HepG2 (cell line): Measurements from ENCODE around the gene DRAM1. TPM values are rescaled to one million over a fixed set of nuclear protein-coding genes. Genes with fewer than 3 reads are reported as not detected.

Experiments used
- ATAC-seq: fragments of 200-7000 bp; cut with Tn5 transposase; 3 replicates; pipeline ENCODE4 v1.9.1; 2020; ENCODE audit warnings: mild to moderate bottlenecking, moderate library complexity
- BruUV-seq: library from RNA; stranded (reverse); fragments of 400-500 nt; replicated peaks from 2 replicates; lab custom pipeline; 2021; lab: Mats Ljungman, UMichigan
- CTCF ChIA-PET: fragments of 300-600 bp; formaldehyde crosslinking; extraction: SDS; loops from one replicate; lab custom pipeline; 2021; ENCODE audit warnings: low total read pairs, inconsistent platforms, low intra/inter-chr PET ratio; lab: Yijun Ruan, JAX
- POLR2A ChIA-PET: fragments of 350-600 bp; sonication (Branson Sonifier 250); formaldehyde crosslinking; loops from one replicate; lab custom pipeline; 2020; ENCODE audit warnings: antibody characterized with exemption, inconsistent platforms; lab: Yijun Ruan, JAX
- DNase-seq: peaks from one replicate; pipeline ENCODE4 v3.0.0-alpha.2; 2015; ENCODE audit warnings: low spot score
- FAIRE-seq: peaks from 3 replicates; lab custom pipeline; 2011; peaks lifted over from hg19 to GRCh38; lab: Jason Lieb, UNC
- H2AFZ ChIP-seq: one replicate; pipeline ENCODE4 v1.6.1; 2011; ENCODE audit warnings: low read length, inconsistent platforms
- H3K27ac ChIP-seq: fragments of 300-600 bp; 3 replicates; pipeline ENCODE4 v1.8.0; 2011; ENCODE audit warnings: mixed run types, mild to moderate bottlenecking, mixed read lengths, low read length, inconsistent platforms; ENCODE audit not compliant: insufficient read depth; ENCODE audit errors: extremely low read length
- H3K27me3 ChIP-seq, 2 experiments: fragments of 200-600 bp in 1 of 2; 2 replicates in 1 of 2; 3 replicates in 1 of 2; pipeline versions ENCODE4 v1.6.0 to v1.8.0; 2011; ENCODE audit warnings: low read length in 2 of 2, mild to moderate bottlenecking in 2 of 2, moderate library complexity in 2 of 2, inconsistent platforms in 1 of 2; ENCODE audit not compliant: insufficient read depth in 2 of 2, control insufficient read depth in 1 of 2
- H3K36me3 ChIP-seq, 2 experiments: fragments of 200-600 bp in 1 of 2; replicated peaks in 1 of 2; 2 replicates in 1 of 2; 3 replicates in 1 of 2; pipeline versions ENCODE4 v1.5.1 to v1.8.0; 2011; ENCODE audit warnings: low read length in 2 of 2, inconsistent platforms in 1 of 2; ENCODE audit not compliant: insufficient read depth in 2 of 2, control insufficient read depth in 1 of 2
- H3K4me1 ChIP-seq: 2 replicates; pipeline ENCODE4 v1.5.1; 2012; ENCODE audit warnings: low read length, inconsistent platforms; ENCODE audit not compliant: insufficient read depth
- H3K4me2 ChIP-seq: 2 replicates; pipeline ENCODE4 v1.6.0; 2011; ENCODE audit warnings: low read depth, low read length, inconsistent platforms
- H3K4me3 ChIP-seq, 3 experiments: fragments of 200-600 bp in 1 of 3; sonication (generic), shearing (Covaris generic) in 1 of 3; replicated peaks in 1 of 3; 2 replicates each; pipeline ENCODE4 v1.5.1; 2011 to 2016; ENCODE audit warnings: low read length in 3 of 3, inconsistent platforms in 2 of 3, low read depth in 2 of 3, mild to moderate bottlenecking in 2 of 3, control low read depth in 1 of 3, mixed read lengths in 1 of 3; ENCODE audit not compliant: insufficient read depth in 1 of 3
- H3K79me2 ChIP-seq: one replicate; pipeline ENCODE4 v1.6.1; 2011; ENCODE audit warnings: low read length, inconsistent platforms; ENCODE audit not compliant: insufficient read depth
- H3K9ac ChIP-seq: 2 replicates; pipeline ENCODE4 v1.6.0; 2011; ENCODE audit warnings: mild to moderate bottlenecking, low read depth, low read length, inconsistent platforms; ENCODE audit not compliant: insufficient read depth
- H3K9me3 ChIP-seq: 2 replicates; pipeline ENCODE4 v1.5.1; 2012; ENCODE audit warnings: mild to moderate bottlenecking, low read length
- H4K20me1 ChIP-seq: 2 replicates; pipeline ENCODE4 v1.6.0; 2011; ENCODE audit warnings: inconsistent platforms, mild to moderate bottlenecking, low read length, moderate library complexity; ENCODE audit not compliant: insufficient read depth
- CBX2 ChIP-seq, 2 experiments: fragments of 200-600 bp in 1 of 2; sonication (generic); formaldehyde crosslinking in 1 of 2; IDR thresholded peaks; 2 replicates each; pipeline versions ENCODE4 v1.7.0 to v1.8.1; 2018 to 2022; ENCODE audit warnings: low read depth in 2 of 2, low read length in 1 of 2, mild to moderate bottlenecking in 1 of 2, missing genetic modification reagents in 1 of 2
- ELF3 ChIP-seq: IDR thresholded peaks from 2 replicates; pipeline ENCODE4 v1.6.1; 2016; ENCODE audit warnings: missing genetic modification reagents, missing compliant biosample characterization
- GTF2F1 ChIP-seq: fragments of 150-350 bp; IDR thresholded peaks from 2 replicates; pipeline ENCODE4 v1.6.1; 2014; ENCODE audit warnings: low read length
- MYC ChIP-seq: sonication (generic); formaldehyde crosslinking; IDR thresholded peaks from 2 replicates; pipeline ENCODE4 v1.9.0; 2021; ENCODE audit warnings: missing genetic modification reagents, borderline replicate concordance
- NBN ChIP-seq: fragments of 450-650 bp; conservative IDR thresholded peaks from 2 replicates; pipeline ENCODE4 v1.6.1; 2017
- NR3C1 ChIP-seq: sonication (generic); formaldehyde crosslinking; IDR thresholded peaks from 2 replicates; pipeline ENCODE4 v1.4.0; 2020; ENCODE audit warnings: missing genetic modification reagents
- RFXANK ChIP-seq: IDR thresholded peaks from 2 replicates; pipeline ENCODE4 v1.6.1; 2016
- SIX1 ChIP-seq: sonication (generic); formaldehyde crosslinking; IDR thresholded peaks from 2 replicates; pipeline ENCODE4 v1.4.0; 2020; ENCODE audit warnings: missing genetic modification reagents, borderline replicate concordance
- SMYD3 ChIP-seq: sonication (generic); formaldehyde crosslinking; IDR thresholded peaks from 2 replicates; pipeline ENCODE4 v1.8.1; 2023; ENCODE audit warnings: mild to moderate bottlenecking, missing genetic modification reagents
- TBL1XR1 ChIP-seq: fragments of 150-350 bp; IDR thresholded peaks from 2 replicates; pipeline ENCODE4 v1.6.1; 2014; ENCODE audit warnings: borderline replicate concordance, low read length; ENCODE audit not compliant: partially characterized antibody
- ZC3H13 ChIP-seq: sonication (generic); formaldehyde crosslinking; IDR thresholded peaks from 2 replicates; pipeline ENCODE4 v1.8.1; 2023; ENCODE audit warnings: mild to moderate bottlenecking, missing genetic modification reagents, moderate library complexity
- ZNF124 ChIP-seq: sonication (generic); formaldehyde crosslinking; IDR thresholded peaks from 2 replicates; pipeline ENCODE4 v1.4.0; 2020; ENCODE audit warnings: missing genetic modification reagents
- ZNF326 ChIP-seq: sonication (generic); formaldehyde crosslinking; IDR thresholded peaks from 2 replicates; pipeline ENCODE4 v1.4.0; 2020; ENCODE audit warnings: missing genetic modification reagents, borderline replicate concordance
- ZNF446 ChIP-seq: sonication (generic); formaldehyde crosslinking; IDR thresholded peaks from 2 replicates; pipeline ENCODE4 v1.5.0; 2020; ENCODE audit warnings: mild to moderate bottlenecking, missing genetic modification reagents
- ZNF563 ChIP-seq: sonication (generic); formaldehyde crosslinking; IDR thresholded peaks from 2 replicates; pipeline ENCODE4 v1.8.0; 2022; ENCODE audit warnings: mild to moderate bottlenecking, moderate library complexity, missing genetic modification reagents
- ZNF891 ChIP-seq: sonication (generic); formaldehyde crosslinking; IDR thresholded peaks from 2 replicates; pipeline ENCODE4 v1.5.0; 2020; ENCODE audit warnings: mild to moderate bottlenecking, missing genetic modification reagents
- ZSCAN9 ChIP-seq: IDR thresholded peaks from 2 replicates; pipeline ENCODE4 v1.6.1; 2016; ENCODE audit warnings: borderline replicate concordance
- whole genome bisulfite sequencing: methylation state at CpG from one replicate; pipeline ENCODE4 v1.1.6; 2017; ENCODE audit warnings: low lambda C conversion rate; 5-methylcytosine and 5-hydroxymethylcytosine counted together
- in situ Hi-C: cut with HindIII; loops from 2 replicates; pipeline ENCODE4 v1.10.0; 2017; ENCODE audit warnings: low pct_unique_long_range_greater_than_20kb; ENCODE audit not compliant: extremely low pct_ligation_motif_present
- intact Hi-C: fragments of 100-400 bp; cut with micrococcal nuclease; formaldehyde crosslinking; loops from one replicate; pipeline ENCODE4 v1.10.0; 2022; ENCODE audit not compliant: unreplicated experiment
- polyA plus RNA-seq, 8 experiments: library from polyadenylated mRNA; depleted of rRNA in 3 of 8; stranded (reverse) in 7 of 8; unstranded in 1 of 8; fragments of >200 nt; fragmentation: Illumina TruSeq in 4 of 8; extraction: Trizol in 4 of 8; gene quantifications; 2 replicates each; pipeline versions ENCODE4 v1.2.1 to v1.2.3, GENCODE V29; 2011 to 2016; ENCODE audit warnings: low read depth in 4 of 8, missing spikeins in 1 of 8, mixed read lengths in 1 of 8; ENCODE audit not compliant: insufficient read depth in 1 of 8
- total RNA-seq, 5 experiments: library from RNA; depleted of rRNA; stranded (reverse); fragments of >200 nt; fragmentation: Illumina TruSeq; extraction: Trizol; gene quantifications; 2 replicates each; pipeline ENCODE4 v1.2.3, GENCODE V29; 2016; ENCODE audit warnings: low read depth in 1 of 5
- TF ChIP-seq, protein P1 (sequence below): sonication (generic); formaldehyde crosslinking; IDR thresholded peaks from 2 replicates; pipeline ENCODE4 v1.4.0; 2020; ENCODE audit warnings: missing genetic modification reagents

DRAM1 gene
- total and polyA plus RNA-seq, 2 of the 13 experiments (the other 11 are each of a cell fraction or from before 2014, with no cell fraction given), result 20.9 to 32.6 TPM

GRCh38 chr12:101957252-101957959, 80.0 kb downstream of the DRAM1 start:
- Histone ChIP-seq H4K20me1 (no peaks in the 10 kb centered on the region), H3K4me2 (no peak overlapping the region), H3K4me3 (no peak overlapping the region), H3K27ac (no peak overlapping the region), H3K36me3 (no peaks in the 10 kb centered on the region), H3K27me3 (peaks cover 1 to 10% of the 10 kb centered on the region in 2 experiments; a peak in 3 of 5 replicates), H3K9me3 (peaks cover 11% of the 10 kb centered on the region), H2AFZ (no peak overlapping the region), H3K4me1 (no peaks in the 10 kb centered on the region), H3K9ac (no peak overlapping the region), H3K79me2 (no peaks in the 10 kb centered on the region)
- no peak for DNase-seq
- ATAC-seq, result no peak
- FAIRE-seq, result no peak
- intact Hi-C loops (no loop called here), in situ Hi-C loops (no loop called here)
- CTCF ChIA-PET, result no interaction called here
- POLR2A ChIA-PET, result no interaction called here
- TF ChIP-seq RFXANK (CRISPR knock-in tag) (no peak), ZNF326 (no peak), TBL1XR1 (no peak), ZC3H13 (CRISPR knock-in tag) (no peak), ZNF891 (CRISPR knock-in tag) (no peak), ZNF563 (CRISPR knock-in tag) (no peak), ELF3 (CRISPR knock-in tag) (no peak), ZNF124 (no peak), ZSCAN9 (CRISPR knock-in tag) (no peak), MYC (CRISPR knock-in tag) (no peak), NR3C1 (no peak), CBX2 (IDR thresholded peaks at IDR 0.05; ENCODE audit: low read depth, low read length) (no peak), CBX2 (CRISPR knock-in tag; IDR thresholded peaks at IDR 0.05; ENCODE audit: low read depth) (no peak), ZNF446 (CRISPR knock-in tag) (no peak), SIX1 (no peak), GTF2F1 (no peak), NBN (no peak), SMYD3 (CRISPR knock-in tag) (no peak)
- TF ChIP-seq, protein P1, sequence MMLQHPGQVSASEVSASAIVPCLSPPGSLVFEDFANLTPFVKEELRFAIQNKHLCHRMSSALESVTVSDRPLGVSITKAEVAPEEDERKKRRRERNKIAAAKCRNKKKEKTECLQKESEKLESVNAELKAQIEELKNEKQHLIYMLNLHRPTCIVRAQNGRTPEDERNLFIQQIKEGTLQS (CRISPR knock-in tag), result no peak
- WGBS, result 46% methylated on average over 9 of the region's 9 CpGs
- no TSS peak for BruUV-seq
